ENCODE results near the gene PSMB10.

GRCh38 chr16:67930191-67930590 lies 6.5 kb downstream of the PSMB10 start:
- TF ChIP-seq SP1 (IDR thresholded peaks at IDR 0.05) (no peak), FOXK2 (IDR thresholded peaks at IDR 0.05) (no peak), ARNT (IDR thresholded peaks at IDR 0.05) (no peak), NFRKB (IDR thresholded peaks at IDR 0.05) (no peak), BHLHE40 (IDR thresholded peaks at IDR 0.05; ENCODE audit: borderline replicate concordance) (no peak), TARDBP (IDR thresholded peaks at IDR 0.05) (no peak), ELF4 (IDR thresholded peaks at IDR 0.05) (no peak), CTBP1 (IDR thresholded peaks at IDR 0.05; ENCODE audit: borderline replicate concordance) (no peak), PKNOX1 (IDR thresholded peaks at IDR 0.05) (no peak), FOXA1 (IDR thresholded peaks at IDR 0.05) (no peak), SUZ12 (IDR thresholded peaks at IDR 0.05) (no peak), HDGF (IDR thresholded peaks at IDR 0.05; ENCODE audit: borderline replicate concordance) (no peak), ZNF384 (IDR thresholded peaks at IDR 0.05) (no peak), FOXM1 (IDR thresholded peaks at IDR 0.05; ENCODE audit: borderline replicate concordance) (no peak)
